Esophagus muscularis mucosa (tissue), 4 donors: ENCODE results near the gene SERINC3. TPM values are rescaled to one million over a fixed set of nuclear protein-coding genes. Genes with fewer than 3 reads are reported as not detected.

Source experiments
- DNase-seq: peaks from one replicate; pipeline ENCODE4 v3.0.0-alpha.2; 2017; ENCODE audit errors: extremely low spot score
- H3K27ac ChIP-seq, 4 donors: fragments of 200-600 bp; sonication (generic); replicated peaks in 1 of 4; 1 replicate in 3 of 4; 2 replicates in 1 of 4; pipeline ENCODE4 v1.5.1; 2016 to 2019; ENCODE audit warnings: mild to moderate bottlenecking in 1 of 4
- H3K27me3 ChIP-seq, 4 donors: fragments of 200-600 bp; sonication (generic); one replicate each; pipeline versions ENCODE4 v1.5.1 to v1.6.0; 2016 to 2019
- H3K36me3 ChIP-seq, 4 donors: fragments of 200-600 bp; sonication (generic); one replicate each; pipeline ENCODE4 v1.5.1; 2016 to 2019
- H3K4me1 ChIP-seq, 4 donors: fragments of 200-600 bp; sonication (generic); one replicate each; pipeline ENCODE4 v1.5.1; 2016 to 2019
- H3K4me3 ChIP-seq, 4 donors: fragments of 200-600 bp; sonication (generic); 1 replicate in 2 of 4; 2 replicates in 2 of 4; pipeline ENCODE4 v1.5.1; 2016 to 2019; ENCODE audit warnings: mild to moderate bottlenecking in 4 of 4, moderate library complexity in 1 of 4
- H3K9me3 ChIP-seq, 4 donors: fragments of 200-600 bp; sonication (generic); 1 replicate in 3 of 4; 2 replicates in 1 of 4; pipeline ENCODE4 v1.5.1; 2016 to 2019
- EP300 ChIP-seq: sonication (generic); formaldehyde crosslinking; IDR thresholded peaks from one replicate; pipeline ENCODE4 v1.6.1; 2017; ENCODE audit warnings: antibody characterized with exemption
- POLR2A ChIP-seq: fragments of 450-650 bp; IDR thresholded peaks from one replicate; pipeline ENCODE4 v1.6.1; 2017; ENCODE audit warnings: antibody characterized with exemption, moderate library complexity, mild to moderate bottlenecking, low read depth
- POLR2AphosphoS5 ChIP-seq, 2 donors: sonication (generic); formaldehyde crosslinking; IDR thresholded peaks; one replicate each; pipeline ENCODE4 v1.6.1; 2017; ENCODE audit warnings: antibody characterized with exemption in 2 of 2
- WGBS: methylation state at CpG from one replicate; pipeline ENCODE4 v1.1.5; 2018; 5-methylcytosine and 5-hydroxymethylcytosine counted together
- intact Hi-C: fragments of 100-400 bp; cut with DNase I; formaldehyde crosslinking; loops from one replicate; pipeline ENCODE4 v1.15.1; 2023
- total RNA-seq, 4 donors: library from RNA; depleted of rRNA; stranded (reverse); fragments of >200 nt; gene quantifications; one replicate each; pipeline versions ENCODE4 v1.1.0 to v1.2.1, GENCODE V29; 2016
- TF ChIP-seq, protein P1 (sequence below), 3 experiments: fragments of 200-600 bp in 2 of 3; fragments of 450-650 bp in 1 of 3; sonication (generic) in 2 of 3; IDR thresholded peaks; one replicate each; pipeline ENCODE4 v1.5.1; 2017 to 2019; ENCODE audit warnings: antibody characterized with exemption in 3 of 3, mild to moderate bottlenecking in 2 of 3, moderate library complexity in 1 of 3

The SERINC3 gene
- total RNA-seq, 4 donors from 2014 or later = 121 to 175 (median 138) TPM

- TF ChIP-seq POLR2AphosphoS5 (IDR thresholded peaks at IDR 0.05) (peak in 1 of 2 donors; percentile 48), POLR2A (no peak)
- TF ChIP-seq, protein P1, sequence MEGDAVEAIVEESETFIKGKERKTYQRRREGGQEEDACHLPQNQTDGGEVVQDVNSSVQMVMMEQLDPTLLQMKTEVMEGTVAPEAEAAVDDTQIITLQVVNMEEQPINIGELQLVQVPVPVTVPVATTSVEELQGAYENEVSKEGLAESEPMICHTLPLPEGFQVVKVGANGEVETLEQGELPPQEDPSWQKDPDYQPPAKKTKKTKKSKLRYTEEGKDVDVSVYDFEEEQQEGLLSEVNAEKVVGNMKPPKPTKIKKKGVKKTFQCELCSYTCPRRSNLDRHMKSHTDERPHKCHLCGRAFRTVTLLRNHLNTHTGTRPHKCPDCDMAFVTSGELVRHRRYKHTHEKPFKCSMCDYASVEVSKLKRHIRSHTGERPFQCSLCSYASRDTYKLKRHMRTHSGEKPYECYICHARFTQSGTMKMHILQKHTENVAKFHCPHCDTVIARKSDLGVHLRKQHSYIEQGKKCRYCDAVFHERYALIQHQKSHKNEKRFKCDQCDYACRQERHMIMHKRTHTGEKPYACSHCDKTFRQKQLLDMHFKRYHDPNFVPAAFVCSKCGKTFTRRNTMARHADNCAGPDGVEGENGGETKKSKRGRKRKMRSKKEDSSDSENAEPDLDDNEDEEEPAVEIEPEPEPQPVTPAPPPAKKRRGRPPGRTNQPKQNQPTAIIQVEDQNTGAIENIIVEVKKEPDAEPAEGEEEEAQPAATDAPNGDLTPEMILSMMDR (IDR thresholded peaks at IDR 0.05) = no peak
- H3K27ac ChIP-seq = peak overlapping the region; percentile 57 to 71 (median 57)
- 51% methylated on average over 5 of the region's 5 CpGs for WGBS
- no peak overlapping the region for H3K4me3 ChIP-seq
- H3K27me3 ChIP-seq = no peaks in the 10 kb centered on the region
- peaks cover 43 to 100% (median 89%) of the 10 kb centered on the region in 4 donors for H3K36me3 ChIP-seq
- no peak for DNase-seq
- peaks cover 4 to 25% (median 19%) of the 10 kb centered on the region in 4 donors for H3K4me1 ChIP-seq
- no peaks in the 10 kb centered on the region for H3K9me3 ChIP-seq
- intact Hi-C loops = no loop called here
Observed at GRCh38 chr20:44491635-44492395, 30.1 kb downstream of the SERINC3 start.

- no peaks in the 10 kb centered on the region for H3K9me3 ChIP-seq
- TF ChIP-seq POLR2A = no peak
- TF ChIP-seq EP300 = no peak
- TF ChIP-seq POLR2AphosphoS5 (IDR thresholded peaks at IDR 0.05) = no peak
- TF ChIP-seq, protein P1 (IDR thresholded peaks at IDR 0.05) = no peak
- H3K36me3 ChIP-seq = peaks cover 27 to 100% (median 80%) of the 10 kb centered on the region in 4 donors
- peak overlapping the region in 2 of 4 donors; percentile 1 to 24 for H3K27ac ChIP-seq
- no peaks in the 10 kb centered on the region for H3K27me3 ChIP-seq
- no peak for DNase-seq
- intact Hi-C loops = no loop called here
- H3K4me3 ChIP-seq = no peak overlapping the region
- WGBS = 78% methylated on average over 3 of the region's 3 CpGs
- peaks cover 4 to 22% (median 18%) of the 10 kb centered on the region in 4 donors for H3K4me1 ChIP-seq
Observed at GRCh38 chr20:44489931-44490330, 31.9 kb downstream of the SERINC3 start.

DNA sequence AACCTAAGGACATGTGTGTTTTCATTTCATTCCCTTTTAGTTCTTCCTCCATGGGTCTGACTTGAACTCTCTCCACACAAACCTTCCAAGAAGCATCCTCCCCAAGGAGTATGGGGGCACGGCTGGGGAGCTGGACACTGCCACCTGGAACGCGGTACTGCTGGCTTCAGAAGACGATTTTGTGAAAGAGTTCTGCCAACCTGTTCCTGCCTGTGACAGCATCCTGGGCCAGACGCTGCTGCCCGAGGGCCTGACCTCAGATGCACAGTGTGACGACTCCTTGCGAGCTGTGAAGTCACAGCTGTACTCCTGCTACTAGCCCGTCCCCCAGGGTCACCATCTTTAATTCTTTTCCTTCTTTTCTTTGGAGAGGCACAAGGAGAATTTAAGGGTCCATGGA is 32.6 kb downstream of the SERINC3 start:
- Histone ChIP-seq H3K27me3 (no peaks in the 10 kb centered on the region), H3K27ac (no peak overlapping the region), H3K4me1 (peaks cover 4 to 22% (median 18%) of the 10 kb centered on the region in 4 donors), H3K9me3 (no peaks in the 10 kb centered on the region), H3K4me3 (no peak overlapping the region), H3K36me3 (peaks cover 27 to 100% (median 79%) of the 10 kb centered on the region in 4 donors)
- no peak for DNase-seq
- TF ChIP-seq POLR2AphosphoS5 (IDR thresholded peaks at IDR 0.05) = no peak
- TF ChIP-seq, protein P1 (IDR thresholded peaks at IDR 0.05) = no peak
- no peak for TF ChIP-seq EP300
- no peak for TF ChIP-seq POLR2A
- intact Hi-C loops = no loop called here
- WGBS = 92% methylated on average over 9 of the region's 9 CpGs

GRCh38 chr20:44488551-44488950 is 33.3 kb downstream of the SERINC3 start:
- peaks cover 4 to 22% (median 18%) of the 10 kb centered on the region in 4 donors for H3K4me1 ChIP-seq
- no peak for TF ChIP-seq POLR2AphosphoS5 (IDR thresholded peaks at IDR 0.05)
- peaks cover 24 to 100% (median 76%) of the 10 kb centered on the region in 4 donors for H3K36me3 ChIP-seq
- intact Hi-C loops = no loop called here
- H3K4me3 ChIP-seq = no peak overlapping the region
- H3K9me3 ChIP-seq = no peaks in the 10 kb centered on the region
- H3K27ac ChIP-seq = no peak overlapping the region
- 90% methylated on average over 5 of the region's 5 CpGs for WGBS
- no peaks in the 10 kb centered on the region for H3K27me3 ChIP-seq
- DNase-seq = no peak

- no peak for DNase-seq
- TF ChIP-seq POLR2A = no peak
- TF ChIP-seq POLR2AphosphoS5 (IDR thresholded peaks at IDR 0.05) = no peak
- TF ChIP-seq, protein P1 (IDR thresholded peaks at IDR 0.05) = no peak
- TF ChIP-seq EP300 = no peak
- Histone ChIP-seq H3K4me1 (peaks cover 0 to 8% (median 3%) of the 10 kb centered on the region in 4 donors), H3K36me3 (peaks cover 17 to 100% (median 74%) of the 10 kb centered on the region in 4 donors), H3K27me3 (no peaks in the 10 kb centered on the region), H3K4me3 (no peak overlapping the region), H3K27ac (peak overlapping the region in 2 of 4 donors; percentile 11 to 48), H3K9me3 (no peaks in the 10 kb centered on the region)
- intact Hi-C loops = no loop called here
- WGBS = 70% methylated on average over 2 of the region's 2 CpGs
Observed at GRCh38 chr20:44485830-44486198, 36.1 kb downstream of the SERINC3 start.
